CD4-positive, alpha-beta T cell treated with Interleukin-6 for 4 hours (primary cell): ENCODE measurements around the gene LEP.

ENCODE experiments used
- DNase-seq: peaks from one replicate; pipeline ENCODE4 v3.0.0-alpha.2; 2020; ENCODE audit warnings: mixed read lengths

The LEP gene

DNA sequence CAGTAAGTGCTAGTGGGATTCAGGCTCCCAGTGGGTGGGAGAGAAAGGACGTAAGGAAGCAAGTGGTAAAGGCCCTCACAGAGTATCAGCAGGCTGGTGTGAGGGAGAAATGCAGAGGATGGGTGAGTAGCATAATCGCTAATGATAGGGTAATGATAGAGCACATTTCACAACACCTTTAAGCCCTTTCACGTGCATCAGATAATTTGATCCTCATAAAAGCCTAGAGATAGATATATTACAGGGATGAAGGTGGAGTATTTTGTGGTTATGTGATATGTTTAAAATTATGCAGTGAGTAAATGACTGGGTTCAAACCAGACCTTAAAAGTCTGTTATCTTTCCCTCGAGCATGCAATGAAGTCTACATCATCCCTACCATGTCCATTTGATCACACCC is 10.3 kb downstream of the LEP start:
- no peak for DNase-seq

DNA sequence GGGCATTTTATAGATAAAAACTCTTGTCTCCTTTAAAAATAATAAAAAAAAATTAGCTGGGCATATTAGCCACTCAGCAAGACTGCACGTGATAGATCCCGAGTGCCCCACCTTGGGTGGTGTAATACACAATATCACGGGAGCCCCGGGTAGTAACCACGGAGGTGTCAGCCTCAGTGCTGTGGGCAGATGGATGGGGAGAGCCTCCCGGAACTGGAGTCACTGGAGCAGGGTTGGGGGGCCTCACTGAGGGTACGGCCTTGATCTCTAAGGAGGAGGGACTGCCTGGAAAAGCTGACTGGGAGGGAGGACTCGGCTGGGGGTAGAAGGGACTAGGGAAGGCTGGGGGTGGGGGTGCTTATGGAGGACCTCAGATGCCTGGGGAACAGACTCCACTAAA is 12.6 kb downstream of the LEP start:
- DNase-seq = no peak

DNA sequence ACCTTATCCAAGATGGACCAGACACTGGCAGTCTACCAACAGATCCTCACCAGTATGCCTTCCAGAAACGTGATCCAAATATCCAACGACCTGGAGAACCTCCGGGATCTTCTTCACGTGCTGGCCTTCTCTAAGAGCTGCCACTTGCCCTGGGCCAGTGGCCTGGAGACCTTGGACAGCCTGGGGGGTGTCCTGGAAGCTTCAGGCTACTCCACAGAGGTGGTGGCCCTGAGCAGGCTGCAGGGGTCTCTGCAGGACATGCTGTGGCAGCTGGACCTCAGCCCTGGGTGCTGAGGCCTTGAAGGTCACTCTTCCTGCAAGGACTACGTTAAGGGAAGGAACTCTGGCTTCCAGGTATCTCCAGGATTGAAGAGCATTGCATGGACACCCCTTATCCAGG is 13.4 kb downstream of the LEP start:
- DNase-seq = no peak

DNA sequence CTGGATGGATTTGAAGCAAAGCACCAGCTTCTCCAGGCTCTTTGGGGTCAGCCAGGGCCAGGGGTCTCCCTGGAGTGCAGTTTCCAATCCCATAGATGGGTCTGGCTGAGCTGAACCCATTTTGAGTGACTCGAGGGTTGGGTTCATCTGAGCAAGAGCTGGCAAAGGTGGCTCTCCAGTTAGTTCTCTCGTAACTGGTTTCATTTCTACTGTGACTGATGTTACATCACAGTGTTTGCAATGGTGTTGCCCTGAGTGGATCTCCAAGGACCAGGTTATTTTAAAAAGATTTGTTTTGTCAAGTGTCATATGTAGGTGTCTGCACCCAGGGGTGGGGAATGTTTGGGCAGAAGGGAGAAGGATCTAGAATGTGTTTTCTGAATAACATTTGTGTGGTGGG is 14.2 kb downstream of the LEP start:
- no peak for DNase-seq

DNA sequence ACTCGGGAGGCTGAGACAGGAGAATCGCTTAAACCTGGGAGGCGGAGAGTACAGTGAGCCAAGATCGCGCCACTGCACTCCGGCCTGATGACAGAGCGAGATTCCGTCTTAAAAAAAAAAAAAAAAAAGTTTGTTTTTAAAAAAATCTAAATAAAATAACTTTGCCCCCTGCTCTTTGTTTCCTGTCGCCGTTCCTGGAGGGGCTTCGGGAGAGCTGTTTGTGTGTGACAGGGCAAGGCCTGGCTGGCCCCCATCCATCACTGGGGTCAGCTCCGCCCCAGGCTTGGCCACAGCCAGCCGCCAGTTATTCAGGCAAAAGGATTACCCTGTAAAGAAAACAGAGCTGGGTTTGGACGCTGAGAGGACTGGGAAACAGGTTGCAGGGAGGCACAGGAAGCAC is 16.4 kb downstream of the LEP start:
- no peak for DNase-seq

DNA sequence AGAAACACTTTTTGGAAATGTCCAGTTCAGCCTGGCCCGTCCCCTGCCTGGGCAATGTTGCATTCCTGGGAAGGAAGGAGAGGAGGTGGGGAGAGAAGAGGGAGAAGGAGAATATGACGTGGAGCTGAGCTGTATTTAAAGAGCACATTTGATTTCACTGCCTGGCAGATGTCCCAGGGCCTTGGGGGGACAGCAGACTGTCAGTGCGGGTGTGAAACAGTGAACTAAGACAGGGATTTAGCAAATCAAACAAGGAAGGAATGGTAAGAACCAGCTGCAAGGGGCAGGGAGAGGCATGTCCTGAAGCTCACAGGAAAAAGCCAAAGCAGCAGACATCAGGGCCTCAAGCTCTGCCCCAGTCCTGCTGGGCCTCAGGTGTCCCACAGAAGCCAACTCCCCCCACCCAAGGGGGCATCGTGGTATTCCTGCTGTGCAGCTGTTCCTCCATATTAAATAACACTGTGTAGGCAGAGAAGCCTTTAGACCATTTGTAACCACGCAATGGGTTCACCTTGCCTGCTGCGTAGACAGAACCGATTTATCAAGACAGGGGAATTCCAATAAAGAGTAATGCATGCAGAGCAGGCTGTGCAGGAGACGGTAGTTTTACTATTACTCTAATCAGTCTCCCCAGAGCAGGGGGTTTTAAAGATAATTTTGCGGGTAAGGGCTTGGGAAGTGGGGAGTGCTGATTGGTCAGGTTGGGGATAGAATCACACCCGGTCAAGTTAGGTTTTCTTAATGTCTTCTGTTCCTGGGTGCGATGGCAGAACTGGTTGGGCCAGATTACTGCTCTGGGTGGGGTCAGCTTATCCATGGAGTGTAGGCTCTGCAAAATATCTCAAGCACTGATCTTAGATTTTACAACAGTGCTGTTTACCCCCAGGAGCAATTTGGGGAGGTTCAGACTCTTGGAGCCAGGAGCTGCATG is 18.3 kb downstream of the LEP start:
- DNase-seq = no peak

DNA sequence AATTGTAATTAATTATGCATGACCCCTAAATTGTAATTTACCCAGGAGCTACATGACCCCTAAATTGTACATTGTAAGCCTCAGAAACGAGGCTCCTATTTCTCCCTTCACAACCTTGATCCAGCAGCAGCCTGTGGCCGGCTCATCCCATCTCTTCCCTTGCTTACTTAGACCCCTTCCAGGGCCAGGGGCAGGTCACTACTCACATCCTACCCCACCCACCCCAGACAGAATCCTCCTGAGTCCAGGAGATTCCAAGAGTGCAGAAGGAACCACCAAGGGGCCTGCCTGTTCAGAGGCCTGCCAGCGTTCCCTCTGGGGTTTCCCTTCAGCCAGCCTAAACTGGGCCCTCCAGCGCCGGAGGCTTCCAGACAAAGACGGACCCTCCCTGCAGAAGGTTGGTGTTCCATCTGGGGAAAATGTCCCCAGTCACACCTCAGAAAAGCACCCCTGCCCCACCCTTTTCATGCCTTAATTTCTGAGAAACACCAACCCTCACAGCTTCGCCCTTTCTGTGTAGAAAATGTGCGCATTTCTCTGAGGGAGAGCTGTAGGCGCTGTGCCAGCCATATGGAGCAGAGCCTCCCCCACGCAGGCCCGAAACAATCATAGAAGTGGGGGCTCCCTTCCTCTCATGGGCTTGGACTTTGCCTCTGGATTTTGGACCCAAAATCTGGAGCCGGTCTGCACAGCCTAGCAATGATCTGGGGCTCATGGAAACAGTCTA is 19.2 kb downstream of the LEP start:
- no peak for DNase-seq

DNA sequence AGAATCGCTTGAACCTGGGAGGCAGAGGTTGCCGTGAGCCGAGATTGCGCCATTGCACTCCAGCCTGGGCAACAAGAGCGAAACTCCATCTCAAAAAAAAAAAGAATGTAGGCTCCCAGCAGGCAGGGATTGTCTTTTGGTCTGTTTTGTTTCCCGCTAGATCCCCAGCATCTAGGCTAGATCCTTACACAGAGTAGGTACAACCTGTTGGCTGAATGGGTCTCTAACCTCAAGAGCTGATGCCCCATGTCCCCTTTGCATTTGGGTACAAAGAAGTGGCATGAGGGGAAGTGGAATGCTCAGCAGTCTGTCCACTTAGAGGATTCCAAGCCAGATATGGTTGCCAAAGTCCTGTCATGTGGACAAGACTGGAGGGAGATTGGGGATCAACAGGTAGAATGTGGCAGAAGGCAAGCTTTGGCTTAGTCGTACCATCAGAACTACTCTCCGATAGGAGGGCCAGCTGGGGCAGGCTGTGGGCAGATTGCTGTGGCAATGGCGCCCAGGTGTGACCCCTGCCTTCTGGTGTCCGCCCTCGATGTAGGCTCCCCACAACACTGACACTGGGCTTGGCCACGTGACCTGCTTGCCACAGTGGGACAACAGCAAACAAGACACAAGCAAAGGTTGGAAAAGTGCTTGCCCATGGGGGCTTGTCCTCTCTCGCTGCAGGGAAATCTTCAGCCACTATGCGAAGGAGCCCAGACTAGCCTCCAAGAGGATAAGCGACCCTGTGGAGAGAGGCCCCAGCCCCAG is 21.4 kb downstream of the LEP start:
- no peak for DNase-seq

DNA sequence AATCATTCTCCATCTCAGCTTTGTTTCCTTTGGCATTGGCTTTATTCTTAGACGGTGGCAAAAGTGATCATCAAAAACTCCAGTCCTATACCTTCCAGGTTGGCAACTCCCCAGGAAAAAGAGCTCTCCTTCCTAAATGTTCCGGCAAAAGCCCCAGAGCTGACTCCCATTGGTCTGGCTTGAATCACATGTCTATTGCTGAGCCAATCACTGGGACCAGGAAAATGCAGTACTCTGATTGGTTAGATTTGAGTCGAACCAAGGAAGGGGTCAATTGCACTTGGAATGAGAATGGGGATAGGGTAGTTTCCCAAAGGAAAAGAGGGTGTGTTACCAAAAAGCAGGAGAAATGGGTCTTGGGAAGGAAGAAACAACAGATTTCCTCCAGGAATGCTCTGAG is 22.3 kb downstream of the LEP start:
- DNase-seq = no peak

DNA sequence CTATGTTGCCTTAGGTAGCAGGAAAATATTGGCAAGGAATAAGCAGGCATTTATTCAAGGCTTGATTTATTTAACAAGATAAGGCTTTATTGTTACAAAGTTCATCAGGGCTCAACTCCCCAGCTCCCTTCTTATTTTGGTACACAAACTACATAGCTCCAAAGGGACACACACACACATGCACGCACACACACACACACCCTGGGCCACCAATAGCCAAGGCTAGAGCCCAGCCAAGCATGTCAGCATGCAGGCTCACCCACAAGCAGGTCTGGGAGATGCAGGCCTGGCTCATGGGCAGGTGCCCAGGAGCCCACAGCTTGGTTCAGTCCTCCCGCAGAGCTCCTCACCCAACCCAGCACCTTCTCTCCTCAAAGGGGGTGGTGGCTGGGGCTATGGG is 23.4 kb downstream of the LEP start:
- DNase-seq = no peak

DNA sequence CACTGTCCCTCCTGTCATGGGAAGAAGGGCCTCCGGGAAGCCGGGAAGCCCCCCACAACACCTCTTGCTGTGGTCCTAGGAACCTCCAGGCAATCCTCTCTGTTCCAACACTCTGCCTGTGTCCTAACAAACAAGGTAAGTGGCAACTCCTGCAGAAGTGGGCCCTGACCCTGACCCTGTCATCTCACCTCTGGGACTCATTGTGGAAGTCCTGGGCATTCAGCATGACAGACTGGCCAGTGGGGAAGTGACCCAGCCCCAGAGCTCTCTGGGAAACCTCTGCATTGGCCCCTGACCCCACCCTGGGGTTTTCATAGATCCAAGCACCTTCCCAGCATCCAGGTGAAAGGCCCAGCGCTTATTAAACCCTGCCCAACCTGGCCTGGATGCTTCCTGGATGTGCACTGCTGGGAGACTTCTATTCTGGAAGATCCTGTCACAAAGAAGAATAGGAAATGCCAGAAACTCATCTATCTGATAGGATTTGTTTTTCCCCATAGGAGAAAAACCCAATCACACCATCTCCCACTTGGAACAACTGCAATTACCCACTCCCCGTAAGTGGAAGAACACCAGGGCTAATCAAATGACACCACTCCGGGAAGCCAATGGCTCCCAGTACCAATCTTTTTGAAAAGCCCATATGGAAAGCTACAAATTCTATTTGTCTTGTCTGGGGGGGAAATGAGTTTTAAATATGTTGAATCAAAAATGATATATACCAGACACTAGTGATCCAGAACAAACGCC is 24.3 kb downstream of the LEP start:
- DNase-seq = no peak

DNA sequence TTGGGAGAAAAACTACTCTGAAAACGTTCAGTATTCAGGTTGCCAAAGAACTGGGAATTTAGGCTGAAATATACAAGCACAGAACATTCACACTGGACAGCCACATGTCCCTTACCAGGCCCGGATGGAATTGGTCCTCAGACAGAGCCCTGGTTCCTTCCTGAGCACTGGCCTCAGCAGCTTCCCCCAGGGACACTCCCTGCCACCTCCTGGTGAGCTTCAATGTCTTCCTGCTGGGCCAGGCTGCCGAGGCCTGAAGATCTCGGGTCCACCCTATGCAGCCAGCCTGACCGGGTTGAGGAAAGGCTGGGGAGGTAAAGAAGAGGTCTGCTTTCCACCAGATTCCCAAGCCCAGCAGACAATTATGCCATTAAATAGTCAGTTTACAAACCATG is 24.8 kb downstream of the LEP start:
- no peak for DNase-seq

DNA sequence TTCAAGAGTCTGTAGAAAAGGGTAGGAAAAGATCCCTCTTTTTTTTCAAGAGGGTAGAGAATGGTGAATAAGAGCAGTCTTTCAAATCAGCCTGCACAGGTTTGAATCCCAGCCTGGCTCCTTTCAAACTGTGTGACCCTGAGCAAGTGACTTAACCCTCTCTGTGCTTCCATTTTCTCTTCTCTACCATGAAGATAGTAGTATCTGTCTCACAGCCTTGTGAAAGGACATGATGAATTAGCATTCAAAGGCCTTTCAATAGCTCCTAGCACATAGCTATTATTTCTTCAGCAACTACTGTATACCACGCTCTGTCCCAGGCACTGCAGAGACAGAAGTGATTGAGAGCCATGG is 25.4 kb downstream of the LEP start:
- no peak for DNase-seq

DNA sequence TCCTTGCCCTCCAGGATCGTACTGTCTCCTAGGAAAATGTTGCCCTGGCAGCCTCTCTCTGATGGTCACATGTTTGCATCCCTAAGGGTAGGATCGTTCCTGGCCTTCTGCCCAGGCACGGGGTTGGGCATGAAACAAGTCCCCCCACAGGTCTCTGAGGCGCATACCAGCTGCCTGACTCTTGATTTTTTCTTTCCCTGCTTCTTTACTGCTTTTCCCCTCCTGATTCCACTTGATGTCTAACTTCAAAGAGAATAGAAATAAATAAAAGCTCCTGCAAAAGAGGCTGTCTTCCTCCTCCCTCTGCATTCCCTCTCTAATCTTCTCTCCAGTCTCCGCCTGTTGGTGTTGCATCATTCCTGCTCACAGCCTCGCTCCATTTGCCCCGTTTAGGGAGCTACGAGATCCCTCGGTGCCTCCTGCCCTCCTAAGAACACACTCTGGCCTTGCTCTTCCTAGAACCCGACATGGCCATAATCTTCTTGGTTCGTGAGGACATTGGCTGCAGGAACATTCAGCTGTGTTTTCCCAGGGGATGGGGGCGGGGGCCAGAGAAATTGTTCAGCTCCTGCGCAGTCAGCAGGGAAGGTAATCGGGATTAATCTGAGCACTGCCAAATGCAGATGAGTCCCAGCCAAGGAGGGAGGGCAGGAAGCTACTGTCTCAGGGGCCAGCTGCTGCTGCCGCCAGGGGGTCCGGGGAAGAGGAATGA is 26.0 kb downstream of the LEP start:
- no peak for DNase-seq

DNA sequence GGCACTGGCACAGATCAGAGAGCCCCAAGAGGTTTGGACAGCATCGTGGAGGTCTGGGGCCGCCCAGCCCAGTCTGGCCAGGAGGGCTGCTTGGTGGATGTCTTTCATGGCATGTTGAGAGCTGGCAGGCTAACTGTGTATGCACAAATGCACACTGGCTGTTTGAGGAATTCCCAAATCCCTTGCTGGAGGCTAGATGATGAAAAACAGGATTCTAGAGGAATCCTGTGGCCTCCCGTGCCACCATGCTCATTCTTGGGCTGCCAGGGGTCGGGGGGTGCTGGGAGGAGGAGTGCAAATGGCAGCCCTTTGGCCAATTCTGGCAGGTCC is 26.5 kb downstream of the LEP start:
- DNase-seq = no peak

DNA sequence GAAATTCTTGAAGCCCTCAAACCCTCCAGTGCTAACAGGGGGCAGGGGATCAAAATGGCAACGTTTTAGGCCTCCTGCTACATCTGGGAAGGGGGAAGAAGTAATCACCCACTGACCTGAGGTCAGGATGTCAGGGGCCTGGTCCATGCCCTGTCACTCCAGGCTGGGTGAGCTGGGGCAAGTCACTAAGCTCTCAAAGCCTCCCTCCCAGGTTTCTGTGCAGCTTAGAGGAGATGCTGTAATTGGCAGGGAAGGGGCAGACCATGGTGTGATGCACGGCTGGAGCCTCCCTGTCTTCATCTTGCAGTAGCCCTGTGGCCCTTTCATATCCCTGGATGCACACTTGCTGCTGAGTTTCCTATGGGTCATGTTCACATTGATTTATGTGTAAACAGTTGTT is 27.2 kb downstream of the LEP start:
- no peak for DNase-seq

DNA sequence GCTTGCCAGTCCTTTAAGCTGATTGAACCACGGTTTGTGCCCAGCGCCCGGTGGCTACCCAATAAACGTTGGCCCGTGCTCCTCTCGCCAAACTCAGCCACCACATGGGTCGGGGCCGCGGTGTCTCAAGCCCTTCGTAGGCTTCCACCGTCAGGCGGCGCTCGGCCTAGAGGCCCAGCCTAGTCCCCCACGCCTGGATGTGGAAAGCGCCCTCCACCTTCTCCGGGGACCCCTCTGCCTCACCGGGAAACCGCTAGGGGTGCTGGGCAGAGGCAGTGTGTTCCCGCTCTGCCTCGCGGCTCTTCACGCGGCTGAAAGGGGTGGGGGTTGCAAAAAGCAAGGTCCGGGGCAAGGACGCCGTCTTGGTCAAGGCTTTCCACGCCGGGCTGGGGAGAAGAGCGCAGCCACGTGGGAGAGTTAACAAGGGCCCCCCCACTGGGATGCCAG is 29.8 kb downstream of the LEP start:
- no peak for DNase-seq

DNA sequence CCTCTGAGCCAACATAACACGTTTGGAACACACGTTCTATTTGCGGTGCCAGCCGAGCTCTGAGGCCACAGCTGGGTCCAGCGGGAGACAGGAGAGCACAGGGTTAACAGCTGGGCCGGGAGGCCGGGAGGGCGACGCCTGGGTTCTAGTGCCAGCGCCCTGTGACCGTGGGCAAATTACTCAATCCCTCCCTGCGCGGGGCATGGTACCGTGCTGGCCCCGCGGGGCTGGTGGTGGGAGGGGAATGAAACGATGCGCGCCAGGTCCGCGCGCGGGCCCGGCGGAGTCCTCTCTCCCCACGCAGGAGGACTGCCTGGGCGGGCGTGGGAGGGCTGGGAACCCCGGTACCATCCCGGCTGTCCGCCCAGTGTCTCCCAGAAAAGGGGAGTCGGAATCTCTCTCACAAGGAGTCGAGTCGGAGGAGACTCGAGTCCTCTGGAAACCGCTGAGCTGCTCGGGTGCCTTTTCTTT is 30.4 kb downstream of the LEP start:
- no peak for DNase-seq

DNA sequence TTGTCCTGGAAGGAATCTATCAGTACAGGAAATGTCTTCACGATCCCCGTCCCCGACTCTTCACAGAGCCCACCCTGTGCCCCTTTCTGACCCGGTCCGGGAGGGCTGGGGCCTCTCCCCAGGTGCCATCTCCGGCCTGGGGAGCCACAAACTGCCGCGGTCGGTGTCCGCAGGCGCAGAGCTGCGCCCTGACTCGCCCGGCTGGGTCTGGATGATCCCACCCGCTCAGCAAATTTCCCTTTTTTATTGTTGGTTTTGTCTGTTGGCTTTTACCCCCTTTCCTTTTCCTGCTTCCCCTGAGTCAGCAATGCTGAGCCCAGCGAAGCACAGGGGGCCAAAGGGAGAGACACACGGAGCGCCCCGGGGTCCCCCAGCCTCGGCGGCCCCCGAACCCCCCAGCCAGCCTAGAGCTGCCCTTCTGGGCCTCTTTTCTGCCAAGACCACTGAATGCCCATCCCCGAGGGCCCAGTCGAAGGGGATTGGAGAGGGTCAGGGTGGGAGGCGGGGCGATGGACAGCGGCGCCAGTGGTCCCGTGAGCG is 30.9 kb downstream of the LEP start:
- DNase-seq = no peak

DNA sequence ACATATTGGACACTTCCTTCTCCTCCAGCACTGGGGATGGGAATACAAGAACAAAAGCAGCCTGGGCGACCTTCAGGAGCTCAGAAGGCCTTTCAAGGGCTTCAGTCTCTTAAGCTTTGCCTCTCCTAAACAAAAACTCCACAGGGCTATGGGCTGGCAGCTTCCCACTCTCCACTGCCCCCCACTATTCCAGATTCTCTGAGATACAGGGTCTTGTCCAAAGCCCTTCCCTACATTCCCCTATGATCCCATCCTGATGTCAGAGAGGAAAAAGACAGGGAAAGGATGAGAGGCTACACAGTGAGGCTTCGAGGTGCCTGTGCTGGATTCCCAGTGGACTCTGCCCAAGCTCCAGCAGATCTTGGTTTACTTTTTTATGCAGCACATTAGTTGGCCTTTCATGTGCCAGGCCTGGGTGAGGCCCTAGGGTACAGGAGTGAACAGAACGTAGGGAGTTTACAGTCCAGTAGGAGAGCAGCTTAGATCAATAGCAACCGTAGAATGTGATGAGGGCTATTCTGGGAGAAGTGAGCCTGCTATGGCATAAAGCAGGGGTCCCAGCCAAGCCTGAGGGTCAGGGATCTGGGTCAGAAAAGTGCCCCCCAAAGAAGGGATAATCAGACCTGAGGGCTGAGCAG is 33.3 kb downstream of the LEP start:
- DNase-seq = no peak

DNA sequence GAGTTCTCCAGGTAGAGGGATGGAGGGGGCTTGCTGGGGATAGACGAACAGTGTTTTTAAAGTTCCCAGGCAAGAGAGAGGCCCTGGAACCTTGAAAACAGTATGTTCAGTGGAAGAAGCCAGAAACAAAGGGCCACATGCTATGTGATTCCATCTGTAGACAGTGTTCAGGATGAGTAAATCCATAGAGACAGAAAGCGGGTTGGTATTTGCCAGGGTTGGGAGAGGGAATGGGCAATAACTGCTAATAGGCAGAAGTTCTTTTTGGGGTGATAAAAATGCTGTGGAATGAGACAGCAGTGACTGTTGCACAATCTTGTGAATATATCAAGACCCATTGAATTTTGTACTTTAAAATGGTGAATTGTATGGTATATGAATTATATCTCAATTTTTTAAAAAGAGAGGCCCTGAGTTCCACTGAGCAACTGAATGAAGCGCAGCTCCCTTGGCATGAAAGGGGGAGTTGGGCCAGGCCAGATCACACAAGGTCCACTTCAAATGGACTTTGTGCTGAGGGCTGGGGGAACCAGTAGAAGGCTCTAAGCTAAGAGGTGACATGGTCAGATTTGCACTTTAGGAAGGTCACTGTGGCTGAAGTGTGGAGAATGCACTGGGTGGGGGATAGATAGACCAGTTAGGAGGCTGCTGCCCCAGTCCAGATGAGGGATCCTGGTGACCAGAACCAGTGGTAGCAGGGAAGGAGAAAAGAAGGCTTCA is 34.0 kb downstream of the LEP start:
- no peak for DNase-seq
